Measurements from ENCODE around the gene MLLT10.

DNA sequence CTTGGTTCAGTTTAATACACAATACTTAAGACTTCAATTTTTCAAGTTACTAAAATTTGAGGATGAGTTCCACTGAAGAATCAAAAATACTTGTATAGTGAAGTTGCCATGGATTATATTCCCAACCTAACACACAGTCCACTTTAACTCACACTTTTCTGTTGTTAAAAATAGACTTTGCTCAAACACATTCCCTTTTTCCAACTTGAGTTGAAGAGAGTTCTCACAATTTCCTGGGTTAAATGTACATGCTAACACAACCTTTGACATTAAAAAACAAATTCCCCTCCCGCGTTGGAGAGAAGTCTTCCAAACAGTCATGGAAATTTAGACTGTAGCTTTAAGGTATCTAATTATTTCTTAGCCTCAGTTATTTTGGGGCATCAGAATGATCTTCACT is 35.7 kb upstream of the MLLT10 start:
- TF ChIP-seq EZH2 (IDR thresholded peaks at IDR 0.05) (no peak), POLR2AphosphoS5 (IDR thresholded peaks at IDR 0.05; ENCODE audit: borderline replicate concordance, low read depth, low read length) (no peak)
